T follicular helper cell (primary cell): ENCODE results near the gene CCN5.
"Not testable (repeated sequence)": the region's sequence is repeated elsewhere in the genome, so short reads cannot be mapped to it uniquely, and the experiment has no call there.

Experiments
- DNase-seq: peaks from one replicate; pipeline ENCODE4 v3.0.0-alpha.2; 2020; ENCODE audit warnings: low read depth

The CCN5 gene

GRCh38 chr20:44758247-44759101, 43.3 kb downstream of the CCN5 start:
- no peak for DNase-seq

- no peak for DNase-seq
Measured at GRCh38 chr20:44759595-44759994, 44.4 kb downstream of the CCN5 start.

GRCh38 chr20:44761423-44761822, 46.3 kb downstream of the CCN5 start:
- no peak for DNase-seq

GRCh38 chr20:44762466-44763140, 47.4 kb downstream of the CCN5 start:
- DNase-seq, result no peak

GRCh38 chr20:44763798-44764197, 48.6 kb downstream of the CCN5 start:
- not testable (repeated sequence) for DNase-seq

GRCh38 chr20:44765091-44765490, 49.9 kb downstream of the CCN5 start:
- DNase-seq, result no peak

GRCh38 chr20:44765701-44766347, 50.7 kb downstream of the CCN5 start:
- no peak for DNase-seq

- DNase-seq, result no peak
Measured at GRCh38 chr20:44768256-44768655, 53.1 kb downstream of the CCN5 start.

- no peak for DNase-seq
Measured at GRCh38 chr20:44768854-44769480, 53.8 kb downstream of the CCN5 start.

GRCh38 chr20:44769481-44769863, 54.3 kb downstream of the CCN5 start:
- no peak for DNase-seq

- no peak for DNase-seq
Measured at GRCh38 chr20:44770484-44771171, 55.5 kb downstream of the CCN5 start.

GRCh38 chr20:44771172-44771535, 56.0 kb downstream of the CCN5 start:
- no peak for DNase-seq

- no peak for DNase-seq
Measured at GRCh38 chr20:44772636-44773035, 57.5 kb downstream of the CCN5 start.

GRCh38 chr20:44773070-44773829, 58.1 kb downstream of the CCN5 start:
- no peak for DNase-seq

- DNase-seq, result no peak
Measured at GRCh38 chr20:44776980-44777379, 61.8 kb downstream of the CCN5 start.
